Thyroid gland (tissue), 4 donors: ENCODE data around the gene TMEM217.
"Not testable (repeated sequence)": the region's sequence is repeated elsewhere in the genome, so short reads cannot be mapped to it uniquely, and the experiment has no call there.

Experiments used
- POLR2A ChIP-seq, 2 donors: fragments of 450-650 bp; IDR thresholded peaks; one replicate each; pipeline ENCODE4 v1.6.1; 2017; ENCODE audit warnings: antibody characterized with exemption in 2 of 2, mild to moderate bottlenecking in 2 of 2, moderate library complexity in 1 of 2
- TF ChIP-seq, protein P1 (sequence below), 6 experiments: fragments of 200-600 bp in 3 of 6; fragments of 450-650 bp in 3 of 6; sonication (generic) in 3 of 6; IDR thresholded peaks; one replicate each; pipeline ENCODE4 v1.5.1; 2016 to 2019; ENCODE audit warnings: antibody characterized with exemption in 6 of 6, mild to moderate bottlenecking in 2 of 6, inconsistent platforms in 1 of 6, moderate library complexity in 1 of 6

DNA sequence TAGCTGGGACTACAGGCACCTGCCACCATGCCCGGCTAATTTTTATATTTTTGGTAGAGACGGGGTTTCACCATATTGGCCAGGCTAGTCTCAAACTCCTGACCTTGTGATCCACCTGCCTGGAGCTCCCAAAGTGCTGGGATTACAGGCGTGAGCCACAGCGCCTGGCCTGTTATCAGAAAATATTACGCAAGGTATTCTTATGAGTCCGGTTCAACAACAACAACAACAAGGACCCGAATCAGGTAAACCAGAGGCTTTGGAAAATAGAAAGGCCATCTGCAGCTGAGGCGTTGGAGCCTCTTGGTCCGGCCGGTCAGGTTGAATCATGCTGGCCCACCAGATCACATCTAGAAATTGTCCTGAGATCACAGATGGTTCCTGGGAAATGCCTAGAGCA, 49.5 kb upstream of the TMEM217 start:
- TF ChIP-seq, protein P1, sequence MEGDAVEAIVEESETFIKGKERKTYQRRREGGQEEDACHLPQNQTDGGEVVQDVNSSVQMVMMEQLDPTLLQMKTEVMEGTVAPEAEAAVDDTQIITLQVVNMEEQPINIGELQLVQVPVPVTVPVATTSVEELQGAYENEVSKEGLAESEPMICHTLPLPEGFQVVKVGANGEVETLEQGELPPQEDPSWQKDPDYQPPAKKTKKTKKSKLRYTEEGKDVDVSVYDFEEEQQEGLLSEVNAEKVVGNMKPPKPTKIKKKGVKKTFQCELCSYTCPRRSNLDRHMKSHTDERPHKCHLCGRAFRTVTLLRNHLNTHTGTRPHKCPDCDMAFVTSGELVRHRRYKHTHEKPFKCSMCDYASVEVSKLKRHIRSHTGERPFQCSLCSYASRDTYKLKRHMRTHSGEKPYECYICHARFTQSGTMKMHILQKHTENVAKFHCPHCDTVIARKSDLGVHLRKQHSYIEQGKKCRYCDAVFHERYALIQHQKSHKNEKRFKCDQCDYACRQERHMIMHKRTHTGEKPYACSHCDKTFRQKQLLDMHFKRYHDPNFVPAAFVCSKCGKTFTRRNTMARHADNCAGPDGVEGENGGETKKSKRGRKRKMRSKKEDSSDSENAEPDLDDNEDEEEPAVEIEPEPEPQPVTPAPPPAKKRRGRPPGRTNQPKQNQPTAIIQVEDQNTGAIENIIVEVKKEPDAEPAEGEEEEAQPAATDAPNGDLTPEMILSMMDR (IDR thresholded peaks at IDR 0.05) = not testable (repeated sequence)
- not testable (repeated sequence) for TF ChIP-seq POLR2A (IDR thresholded peaks at IDR 0.05)
